ENCODE results near the gene GUCA1A.

- no peak for TF ChIP-seq POLR2AphosphoS5 (IDR thresholded peaks at IDR 0.05; ENCODE audit: low read depth, low read length)
- TF ChIP-seq, protein P1, sequence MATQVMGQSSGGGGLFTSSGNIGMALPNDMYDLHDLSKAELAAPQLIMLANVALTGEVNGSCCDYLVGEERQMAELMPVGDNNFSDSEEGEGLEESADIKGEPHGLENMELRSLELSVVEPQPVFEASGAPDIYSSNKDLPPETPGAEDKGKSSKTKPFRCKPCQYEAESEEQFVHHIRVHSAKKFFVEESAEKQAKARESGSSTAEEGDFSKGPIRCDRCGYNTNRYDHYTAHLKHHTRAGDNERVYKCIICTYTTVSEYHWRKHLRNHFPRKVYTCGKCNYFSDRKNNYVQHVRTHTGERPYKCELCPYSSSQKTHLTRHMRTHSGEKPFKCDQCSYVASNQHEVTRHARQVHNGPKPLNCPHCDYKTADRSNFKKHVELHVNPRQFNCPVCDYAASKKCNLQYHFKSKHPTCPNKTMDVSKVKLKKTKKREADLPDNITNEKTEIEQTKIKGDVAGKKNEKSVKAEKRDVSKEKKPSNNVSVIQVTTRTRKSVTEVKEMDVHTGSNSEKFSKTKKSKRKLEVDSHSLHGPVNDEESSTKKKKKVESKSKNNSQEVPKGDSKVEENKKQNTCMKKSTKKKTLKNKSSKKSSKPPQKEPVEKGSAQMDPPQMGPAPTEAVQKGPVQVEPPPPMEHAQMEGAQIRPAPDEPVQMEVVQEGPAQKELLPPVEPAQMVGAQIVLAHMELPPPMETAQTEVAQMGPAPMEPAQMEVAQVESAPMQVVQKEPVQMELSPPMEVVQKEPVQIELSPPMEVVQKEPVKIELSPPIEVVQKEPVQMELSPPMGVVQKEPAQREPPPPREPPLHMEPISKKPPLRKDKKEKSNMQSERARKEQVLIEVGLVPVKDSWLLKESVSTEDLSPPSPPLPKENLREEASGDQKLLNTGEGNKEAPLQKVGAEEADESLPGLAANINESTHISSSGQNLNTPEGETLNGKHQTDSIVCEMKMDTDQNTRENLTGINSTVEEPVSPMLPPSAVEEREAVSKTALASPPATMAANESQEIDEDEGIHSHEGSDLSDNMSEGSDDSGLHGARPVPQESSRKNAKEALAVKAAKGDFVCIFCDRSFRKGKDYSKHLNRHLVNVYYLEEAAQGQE (IDR thresholded peaks at IDR 0.05; ENCODE audit: insufficient read depth in 1 of 2, low read depth in 2 of 2, low read length in 2 of 2): no peak
Observed at GRCh38 chr6:42195415-42195814, 22.3 kb downstream of the GUCA1A start.

Data from PFSK-1 (cell line).